Stimulated activated CD8-positive, alpha-beta memory T cell treated with anti-CD3 and anti-CD28 coated beads, Interleukin-15, amount 100 ng/mL, for 1 hour (primary cell): ENCODE measurements around the gene ERVH48-1.
"Not testable (repeated sequence)": the region's sequence is repeated elsewhere in the genome, so short reads cannot be mapped to it uniquely, and the experiment has no call there.

Experiments
- DNase-seq: peaks from one replicate; pipeline ENCODE4 v3.0.0-alpha.2; 2020; ENCODE audit warnings: low read depth

The ERVH48-1 gene

GRCh38 chr21:42925114-42925926 is at the start of gene ERVH48-1:
Gene ERVH48-1, minus strand, starts transcription at chr21:42925630. Its CDS starts 6,624 bp downstream, at chr21:42919006.
- no peak for DNase-seq

DNA sequence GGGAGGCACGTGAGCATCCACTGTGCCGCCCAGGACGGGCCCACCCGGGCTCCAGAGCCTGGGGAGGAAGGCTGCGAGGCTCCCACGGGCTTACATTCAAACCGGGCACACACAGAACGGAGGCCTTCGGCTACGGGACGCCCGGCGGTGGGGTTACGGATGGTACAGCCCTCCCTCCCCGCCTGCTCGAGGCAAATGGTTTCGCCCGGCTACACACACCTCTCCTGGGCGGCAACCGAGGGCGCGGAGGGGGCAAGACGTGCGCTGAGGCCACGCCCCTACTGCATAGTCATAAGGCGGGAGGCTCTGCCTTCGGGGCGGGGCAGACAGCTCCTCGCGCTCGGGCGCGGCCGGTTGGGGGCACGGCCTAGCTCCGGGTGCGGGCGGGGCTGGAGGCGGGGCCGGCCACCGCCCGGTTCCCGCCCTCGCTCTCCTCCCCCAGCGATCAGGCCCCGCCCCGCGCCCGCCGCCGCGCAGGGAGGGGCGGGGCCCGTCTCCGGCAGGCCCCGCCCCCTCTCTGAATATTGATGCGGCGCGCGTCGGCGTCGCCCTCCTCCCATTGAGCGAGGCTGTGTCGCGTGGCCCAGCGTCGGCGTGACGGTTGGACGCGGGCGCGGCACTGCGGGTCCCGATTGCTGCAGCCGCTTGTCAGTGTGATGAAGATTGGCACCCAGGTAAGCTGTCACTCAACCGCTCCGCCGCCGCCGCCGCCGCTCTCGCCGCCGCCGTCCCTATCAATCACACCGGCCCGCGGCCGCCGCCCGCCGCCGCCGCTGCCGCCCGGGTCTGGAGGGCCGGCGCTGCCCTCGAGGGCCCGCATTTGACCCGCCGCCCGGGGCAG is 48.8 kb upstream of the ERVH48-1 start, which contains the start of gene PKNOX1:
PKNOX1 (plus strand) TSS at position 572 of the 841 bp plus-strand sequence. CDS start 29,820 bp downstream, outside the sequence.
- peak; percentile 96 for DNase-seq

DNA sequence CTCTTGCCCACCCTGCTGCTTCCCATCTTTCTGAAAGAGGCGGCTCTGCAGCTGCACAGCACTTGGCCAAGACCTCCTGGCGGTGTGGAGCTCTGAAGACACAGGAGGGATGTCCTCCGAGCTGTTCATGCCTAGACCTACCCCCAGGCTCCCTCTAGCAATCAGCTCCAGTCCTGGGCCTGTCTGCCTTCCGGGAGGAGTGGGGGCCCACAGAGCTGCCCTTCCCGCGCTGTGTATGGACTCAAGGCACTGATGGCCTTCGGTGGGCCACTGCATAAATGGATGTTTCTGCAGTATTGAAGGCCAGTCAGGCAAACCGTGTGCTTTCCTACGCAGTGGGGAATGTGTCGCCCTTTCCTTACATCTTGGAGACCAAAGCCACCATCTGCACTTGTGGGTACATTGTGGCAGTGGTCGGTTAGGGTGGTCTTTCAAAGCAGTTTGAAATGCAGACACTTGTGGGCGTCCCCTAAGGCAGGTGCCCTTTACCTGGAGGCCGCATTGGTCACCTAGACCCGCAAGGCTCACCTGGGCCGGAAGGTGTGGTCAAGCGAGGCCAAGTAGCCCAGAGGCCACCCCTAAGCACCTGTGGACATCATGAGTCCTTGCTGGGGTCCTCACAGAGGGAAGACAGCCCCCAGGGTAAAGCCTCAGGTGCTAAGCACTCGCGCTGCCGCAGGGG is 48.0 kb upstream of the ERVH48-1 start:
- DNase-seq: no peak

GRCh38 chr21:42971897-42972275 is 46.5 kb upstream of the ERVH48-1 start:
- DNase-seq: no peak

- DNase-seq: no peak
These were observed 45.7 kb upstream of the ERVH48-1 start for GRCh38 chr21:42970946-42971653.

DNA sequence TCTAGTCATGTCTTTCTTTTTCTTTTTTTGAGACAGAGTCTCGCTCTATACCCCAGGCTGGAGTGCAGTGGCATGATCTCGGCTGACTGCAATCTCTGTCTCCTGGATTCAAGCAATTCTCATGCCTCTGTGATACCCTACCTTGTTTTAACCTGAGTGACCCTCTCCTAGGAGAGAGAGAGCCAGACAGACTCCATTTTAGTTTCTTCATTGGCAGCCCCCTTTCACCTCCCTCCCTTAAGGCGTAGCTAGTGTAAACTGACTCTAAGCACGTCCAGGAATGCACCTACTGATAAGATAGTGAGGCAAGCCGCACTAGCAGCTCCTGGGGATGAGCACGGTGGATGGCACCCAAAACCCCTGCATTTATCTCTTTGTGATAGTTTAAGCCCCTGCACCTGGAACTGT is 43.8 kb upstream of the ERVH48-1 start:
- DNase-seq: no peak

GRCh38 chr21:42967616-42968015 is 42.2 kb upstream of the ERVH48-1 start:
- not testable (repeated sequence) for DNase-seq

DNA sequence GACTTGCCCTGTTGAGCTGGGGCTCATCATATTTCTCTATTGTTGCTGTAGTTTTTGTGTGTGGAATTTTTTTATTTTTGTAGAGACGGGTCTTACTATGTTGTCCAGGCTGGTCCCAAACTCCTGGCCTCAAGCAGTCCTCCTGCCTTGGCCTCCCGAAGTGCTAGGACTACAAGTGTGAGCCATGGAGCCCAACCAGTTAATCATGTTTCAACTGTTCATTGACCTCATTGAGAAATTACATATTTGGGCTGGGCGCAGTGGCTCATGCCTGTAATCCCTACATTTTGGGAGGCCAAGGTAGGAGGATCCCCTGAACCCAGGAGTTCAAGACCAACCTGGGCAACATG is 39.8 kb upstream of the ERVH48-1 start:
- DNase-seq: no peak

- no peak for DNase-seq
These were observed 39.2 kb upstream of the ERVH48-1 start for GRCh38 chr21:42964546-42965210.

DNA sequence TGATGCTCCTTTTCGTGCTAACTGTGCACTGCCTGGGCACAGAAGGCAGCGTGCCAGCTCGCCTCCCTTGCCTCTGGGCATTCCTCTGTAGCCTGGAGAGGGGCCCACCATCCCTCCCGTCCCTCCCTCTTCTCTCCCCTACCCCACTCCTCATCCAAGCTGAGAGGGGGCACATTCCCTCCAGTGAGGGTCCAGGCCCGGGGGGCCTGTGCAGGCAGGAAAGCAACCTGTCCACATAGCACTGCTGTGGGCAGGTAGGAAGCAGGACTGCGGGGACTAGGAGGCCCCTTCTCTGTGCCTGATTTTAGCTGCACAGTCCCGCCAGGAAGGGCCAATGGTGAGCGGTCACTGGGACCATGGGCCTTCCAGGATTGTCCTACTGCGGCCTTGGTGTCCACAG is 38.7 kb upstream of the ERVH48-1 start:
- no peak for DNase-seq

GRCh38 chr21:42962380-42963007 is 37.1 kb upstream of the ERVH48-1 start:
- DNase-seq: no peak

DNA sequence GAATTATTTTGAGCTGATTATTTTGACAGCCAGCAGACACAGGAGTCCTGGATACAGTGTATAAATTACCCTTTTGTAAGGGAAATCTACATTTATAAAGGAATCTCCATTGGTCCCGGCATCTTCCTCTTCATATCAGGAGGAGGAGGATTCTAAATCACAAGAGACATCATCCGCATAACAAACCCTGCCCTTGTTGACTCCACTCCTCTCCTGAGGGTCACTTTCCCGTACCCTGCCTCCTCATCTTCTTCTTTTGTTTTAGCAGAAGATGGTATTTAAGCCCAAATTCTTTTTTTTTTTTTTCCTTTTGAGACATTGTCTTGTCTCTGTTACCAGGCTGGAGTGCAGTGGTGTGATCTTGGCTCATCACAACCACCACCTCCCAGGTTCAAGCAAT is 34.3 kb upstream of the ERVH48-1 start:
- no peak for DNase-seq

DNA sequence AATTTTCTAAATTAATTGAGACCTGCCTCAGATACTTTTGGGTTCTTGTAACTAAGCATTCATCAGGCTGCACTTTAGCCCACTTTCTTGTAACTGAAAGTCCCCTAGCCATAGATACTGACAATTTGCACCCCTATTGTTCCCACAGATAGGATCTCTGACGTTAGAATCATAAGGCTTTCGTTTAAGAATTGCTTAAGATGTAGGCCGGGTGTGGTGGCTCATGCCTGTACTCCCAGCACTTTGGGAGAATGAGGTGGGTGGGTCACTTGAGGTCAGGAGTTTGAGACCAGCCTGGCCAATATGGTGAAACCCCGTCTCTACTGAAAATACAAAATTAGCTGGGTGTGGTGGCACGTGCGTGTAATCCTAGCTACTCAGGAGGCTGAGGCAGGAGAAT is 32.7 kb upstream of the ERVH48-1 start:
- not testable (repeated sequence) for DNase-seq

GRCh38 chr21:42956824-42957630 is 31.6 kb upstream of the ERVH48-1 start:
- DNase-seq: no peak

GRCh38 chr21:42951193-42951592 is 25.8 kb upstream of the ERVH48-1 start:
- not testable (repeated sequence) for DNase-seq

DNA sequence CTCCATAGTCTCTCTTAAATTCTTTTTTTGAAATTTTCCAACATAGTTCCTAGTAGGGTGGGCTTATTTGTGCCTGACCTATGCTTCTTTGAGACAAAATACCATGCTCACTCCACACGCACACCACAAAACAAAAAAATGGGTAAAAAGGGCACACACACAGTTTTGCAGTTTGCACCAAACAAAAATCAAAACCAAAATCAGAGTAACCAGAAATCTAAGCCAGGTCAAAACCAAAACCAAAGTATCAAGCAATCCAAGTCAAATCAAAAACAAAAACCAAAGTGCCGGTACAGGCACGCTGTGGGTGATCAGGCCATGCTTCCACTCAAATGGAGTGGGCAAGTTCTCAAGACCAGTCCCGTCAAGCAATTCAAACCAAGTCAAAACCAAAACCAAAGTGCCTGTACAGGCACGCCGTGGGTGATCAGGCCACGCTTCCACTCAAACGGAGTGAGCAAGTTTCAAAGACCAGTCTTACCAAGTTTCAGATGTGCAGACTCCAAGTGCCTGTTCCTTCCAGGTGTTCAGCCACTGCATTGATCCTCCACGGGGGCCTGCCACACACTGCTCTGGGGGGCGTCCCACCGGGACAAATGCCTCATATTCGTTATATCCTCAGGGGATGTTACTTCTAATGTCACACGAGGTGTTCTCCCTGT is 23.8 kb upstream of the ERVH48-1 start:
- not testable (repeated sequence) for DNase-seq

DNA sequence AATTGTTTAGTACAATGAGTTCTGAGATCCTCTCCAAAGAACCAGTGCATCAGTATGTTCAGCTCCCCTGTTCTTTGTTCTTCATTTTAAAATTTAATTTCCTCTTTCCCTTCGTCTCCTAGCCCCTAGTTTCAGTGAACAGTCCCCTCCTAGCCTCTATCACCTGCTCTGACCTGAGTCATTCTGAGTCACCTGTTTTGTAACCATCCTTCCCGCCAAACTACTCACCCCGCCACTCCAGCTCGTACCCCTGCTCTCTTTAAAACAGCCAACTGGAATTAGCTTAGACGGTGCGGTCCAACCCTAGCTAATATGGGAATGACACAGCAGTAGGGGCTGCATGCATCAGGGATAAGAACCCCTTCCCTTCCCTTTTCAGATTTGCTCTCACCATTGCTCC is 16.8 kb upstream of the ERVH48-1 start:
- no peak for DNase-seq

GRCh38 chr21:42941696-42942085 is 16.3 kb upstream of the ERVH48-1 start:
- no peak for DNase-seq
